Neural progenitor cell (in vitro differentiated cells): ENCODE data around the gene UNC5A. TPM values are rescaled to one million over a fixed set of nuclear protein-coding genes. Genes with fewer than 3 reads are reported as not detected.

Experiments used
- DNase-seq: peaks from one replicate; pipeline ENCODE4 v3.0.0-alpha.2; 2016; ENCODE audit warnings: low spot score
- H2AFZ ChIP-seq: fragments of 200-600 bp; sonication (generic); replicated peaks from 2 replicates; pipeline ENCODE4 v1.6.1; 2016; ENCODE audit warnings: antibody characterized with exemption
- H3F3A ChIP-seq: fragments of 200-600 bp; sonication (generic); 2 replicates; pipeline ENCODE4 v1.6.1; 2016; ENCODE audit warnings: antibody characterized with exemption, low read depth
- H3K27ac ChIP-seq: fragments of 200-600 bp; sonication (generic); 2 replicates; pipeline ENCODE4 v1.5.1; 2016; ENCODE audit warnings: mild to moderate bottlenecking
- H3K27me3 ChIP-seq: fragments of 200-600 bp; sonication (generic); 2 replicates; pipeline ENCODE4 v1.6.1; 2016; ENCODE audit warnings: mild to moderate bottlenecking, moderate library complexity
- H3K36me3 ChIP-seq: fragments of 200-600 bp; sonication (generic); 2 replicates; pipeline ENCODE4 v1.5.1; 2016
- H3K4me1 ChIP-seq: fragments of 200-600 bp; sonication (generic); 2 replicates; pipeline ENCODE4 v1.6.1; 2016; ENCODE audit warnings: mixed run types
- H3K4me2 ChIP-seq: fragments of 200-600 bp; sonication (generic); 2 replicates; pipeline ENCODE4 v1.6.1; 2016
- H3K4me3 ChIP-seq: fragments of 200-600 bp; sonication (generic); 2 replicates; pipeline ENCODE4 v1.5.1; 2016
- H3K79me2 ChIP-seq: fragments of 200-600 bp; sonication (generic); 2 replicates; pipeline ENCODE4 v1.6.1; 2016; ENCODE audit warnings: low read depth
- H3K9ac ChIP-seq: fragments of 200-600 bp; sonication (generic); 2 replicates; pipeline ENCODE4 v1.6.1; 2016
- H3K9me3 ChIP-seq: fragments of 200-600 bp; sonication (generic); 2 replicates; pipeline ENCODE4 v1.5.1; 2016; ENCODE audit warnings: low read depth
- H4K20me1 ChIP-seq: fragments of 200-600 bp; sonication (generic); 2 replicates; pipeline ENCODE4 v1.6.1; 2016; ENCODE audit warnings: low read depth
- H3K27ac Mint-ChIP-seq: 3 replicates; pipeline ENCODE4 v1.8.0; 2021; ENCODE audit warnings: mixed read lengths
- H3K27me3 Mint-ChIP-seq: 2 replicates; pipeline ENCODE4 v1.8.0; 2022; ENCODE audit warnings: low read depth, mild to moderate bottlenecking, inconsistent platforms, moderate library complexity, mixed read lengths; ENCODE audit not compliant: insufficient read depth
- H3K36me3 Mint-ChIP-seq: 3 replicates; pipeline ENCODE4 v1.8.0; 2021; ENCODE audit warnings: mixed read lengths
- H3K4me1 Mint-ChIP-seq: 3 replicates; pipeline ENCODE4 v1.8.0; 2021; ENCODE audit warnings: mixed read lengths
- H3K4me3 Mint-ChIP-seq: 3 replicates; pipeline ENCODE4 v1.8.0; 2021; ENCODE audit warnings: mild to moderate bottlenecking, moderate library complexity, mixed read lengths
- H3K9me3 Mint-ChIP-seq: 3 replicates; pipeline ENCODE4 v1.8.0; 2020; ENCODE audit warnings: mixed read lengths
- CTCF ChIP-seq: fragments of 200-600 bp; sonication (generic); IDR thresholded peaks from 2 replicates; pipeline ENCODE4 v1.5.1; 2017; ENCODE audit warnings: antibody characterized with exemption, mild to moderate bottlenecking
- EZH2 ChIP-seq: fragments of 200-600 bp; sonication (generic); IDR thresholded peaks from 2 replicates; pipeline ENCODE4 v1.6.1; 2017; ENCODE audit warnings: antibody characterized with exemption, mild to moderate bottlenecking, moderate library complexity
- EZH2phosphoT487 ChIP-seq: fragments of 200-600 bp; sonication (generic); IDR thresholded peaks from 2 replicates; pipeline ENCODE4 v1.6.1; 2017; ENCODE audit warnings: antibody characterized with exemption
- total RNA-seq: library from RNA; depleted of rRNA; stranded (reverse); fragments of >200 nt; gene quantifications from 2 replicates; pipeline ENCODE4 v1.2.3, GENCODE V29; 2015; ENCODE audit warnings: low replicate concordance

The UNC5A gene
- total RNA-seq, 1 donor from 2014 or later = 1.2 TPM

GRCh38 chr5:176827736-176828414, 17.5 kb downstream of the UNC5A start:
- no peaks in the 10 kb centered on the region for H3K36me3 ChIP-seq
- H3K4me1 ChIP-seq = no peaks in the 10 kb centered on the region
- no peaks in the 10 kb centered on the region for H3K27me3 ChIP-seq
- H3K9me3 ChIP-seq = no peaks in the 10 kb centered on the region
- H3K27ac ChIP-seq = no peak overlapping the region
- Mint-ChIP-seq H3K9me3 (no peaks in the 10 kb centered on the region), H3K27ac (no peak overlapping the region), H3K27me3 (peaks cover 24% of the 10 kb centered on the region), H3K4me3 (no peak overlapping the region), H3K36me3 (no peaks in the 10 kb centered on the region), H3K4me1 (peaks cover 6% of the 10 kb centered on the region)
- H3K4me3 ChIP-seq = no peak overlapping the region
- no peaks in the 10 kb centered on the region for H4K20me1 ChIP-seq
- no peak overlapping the region for H3K4me2 ChIP-seq
- no peak overlapping the region for H2AFZ ChIP-seq
- H3K79me2 ChIP-seq = no peaks in the 10 kb centered on the region
- TF ChIP-seq EZH2 = no peak
- TF ChIP-seq CTCF = no peak
- no peak for TF ChIP-seq EZH2phosphoT487
- no peak overlapping the region for H3K9ac ChIP-seq
- no peak for DNase-seq
- H3F3A ChIP-seq = no peaks in the 10 kb centered on the region

- Histone ChIP-seq H3K4me2 (no peak overlapping the region), H3K4me3 (no peak overlapping the region), H2AFZ (no peak overlapping the region), H3K4me1 (peaks cover 5% of the 10 kb centered on the region), H3K79me2 (no peaks in the 10 kb centered on the region), H3K9ac (no peak overlapping the region), H4K20me1 (peaks cover 5% of the 10 kb centered on the region), H3K27me3 (no peaks in the 10 kb centered on the region), H3F3A (peaks cover 3% of the 10 kb centered on the region), H3K27ac (no peak overlapping the region), H3K9me3 (no peaks in the 10 kb centered on the region), H3K36me3 (no peaks in the 10 kb centered on the region)
- no peaks in the 10 kb centered on the region for H3K4me1 Mint-ChIP-seq
- no peak overlapping the region for H3K27ac Mint-ChIP-seq
- no peaks in the 10 kb centered on the region for H3K36me3 Mint-ChIP-seq
- no peak overlapping the region for H3K4me3 Mint-ChIP-seq
- H3K27me3 Mint-ChIP-seq = peaks cover 24% of the 10 kb centered on the region
- TF ChIP-seq EZH2 (no peak), CTCF (no peak), EZH2phosphoT487 (no peak)
- no peak for DNase-seq
- no peaks in the 10 kb centered on the region for H3K9me3 Mint-ChIP-seq
Observed at GRCh38 chr5:176829320-176829719, 19.0 kb downstream of the UNC5A start.

DNA sequence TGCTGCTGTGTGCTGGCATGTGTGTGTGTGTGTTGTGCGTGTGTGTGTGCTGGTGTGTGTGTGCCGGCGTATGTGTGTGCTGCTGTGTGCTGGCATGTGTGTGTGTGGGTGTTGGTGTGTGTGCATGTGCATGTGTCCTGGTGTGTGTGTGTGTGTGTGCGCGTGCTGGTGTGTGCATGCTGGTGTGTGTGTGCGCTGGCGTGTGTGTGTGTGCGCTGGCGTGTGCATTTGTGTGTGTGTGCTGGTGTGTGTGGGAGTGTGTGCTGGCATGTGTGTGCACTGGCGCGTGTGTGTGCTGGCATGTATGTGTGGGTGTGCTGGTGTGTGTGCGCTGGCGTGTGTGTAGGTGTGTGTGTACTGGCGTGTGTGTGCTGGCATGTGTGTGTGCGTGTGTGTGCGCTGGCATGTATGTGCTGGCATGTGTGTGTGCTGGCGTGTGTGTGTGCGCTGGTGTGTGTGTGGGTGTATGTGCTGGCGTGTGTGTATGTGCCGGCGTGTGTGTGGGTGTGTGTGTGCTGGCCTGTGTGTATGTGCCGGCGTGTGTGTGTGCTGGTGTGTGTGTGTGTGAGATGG, 20.1 kb downstream of the UNC5A start:
- Histone ChIP-seq H3K4me3 (no peak overlapping the region), H4K20me1 (peaks cover 6% of the 10 kb centered on the region), H3K4me2 (no peak overlapping the region), H3K27me3 (no peaks in the 10 kb centered on the region), H3K4me1 (peaks cover 7% of the 10 kb centered on the region), H3K9me3 (no peaks in the 10 kb centered on the region), H2AFZ (no peak overlapping the region), H3K27ac (no peak overlapping the region), H3K36me3 (no peaks in the 10 kb centered on the region), H3K79me2 (no peaks in the 10 kb centered on the region), H3F3A (peaks cover 4% of the 10 kb centered on the region), H3K9ac (no peak overlapping the region)
- Mint-ChIP-seq H3K4me3 (peak overlapping the region; percentile 67), H3K4me1 (no peaks in the 10 kb centered on the region), H3K36me3 (no peaks in the 10 kb centered on the region), H3K27ac (no peak overlapping the region), H3K9me3 (no peaks in the 10 kb centered on the region), H3K27me3 (peaks cover 25% of the 10 kb centered on the region)
- DNase-seq = no peak
- TF ChIP-seq EZH2 (no peak), CTCF (no peak), EZH2phosphoT487 (no peak)
